Occipital lobe (tissue), 2 donors: ENCODE data around the gene DIDO1. TPM values are rescaled to one million over a fixed set of nuclear protein-coding genes. Genes with fewer than 3 reads are reported as not detected.

ENCODE experiments used
- DNase-seq: peaks from one replicate; lab custom pipeline; 2025; lab: John Stamatoyannopoulos, UW
- total RNA-seq: library from RNA; depleted of rRNA; stranded (reverse); fragments of >200 nt; gene quantifications from one replicate; pipeline ENCODE4 v1.2.3, GENCODE V29; 2014

The DIDO1 gene
- total RNA-seq, 1 donor from 2014 or later, result 43.4 TPM

GRCh38 chr20:62911701-62912280 lies 14.5 kb downstream of the DIDO1 start:
- DNase-seq, result no peak

GRCh38 chr20:62910777-62911497 lies 15.4 kb downstream of the DIDO1 start:
- DNase-seq, result no peak

GRCh38 chr20:62910217-62910766 lies 16.0 kb downstream of the DIDO1 start:
- no peak for DNase-seq

- DNase-seq, result no peak
These were observed 17.1 kb downstream of the DIDO1 start for GRCh38 chr20:62908971-62909791.

- DNase-seq, result no peak
These were observed 18.7 kb downstream of the DIDO1 start for GRCh38 chr20:62907384-62908317.

GRCh38 chr20:62906647-62907375 lies 19.5 kb downstream of the DIDO1 start:
- no peak for DNase-seq

- no peak for DNase-seq
These were observed 20.1 kb downstream of the DIDO1 start for GRCh38 chr20:62906209-62906608.

GRCh38 chr20:62905536-62906117 lies 20.7 kb downstream of the DIDO1 start:
- no peak for DNase-seq

- no peak for DNase-seq
These were observed 23.2 kb downstream of the DIDO1 start for GRCh38 chr20:62902926-62903615.

GRCh38 chr20:62901891-62902290 lies 24.4 kb downstream of the DIDO1 start:
- DNase-seq, result no peak

- DNase-seq, result no peak
These were observed 25.4 kb downstream of the DIDO1 start for GRCh38 chr20:62900692-62901584.

GRCh38 chr20:62900052-62900691 lies 26.1 kb downstream of the DIDO1 start:
- DNase-seq, result peak; percentile 71

- no peak for DNase-seq
These were observed 26.7 kb downstream of the DIDO1 start for GRCh38 chr20:62899633-62900051.

GRCh38 chr20:62898970-62899632 lies 27.2 kb downstream of the DIDO1 start:
- DNase-seq, result no peak

- DNase-seq, result no peak
These were observed 28.0 kb downstream of the DIDO1 start for GRCh38 chr20:62898093-62898964.

- no peak for DNase-seq
These were observed 28.6 kb downstream of the DIDO1 start for GRCh38 chr20:62897666-62898065.
